GM21529 (cell line): ENCODE results near the gene GALNS.
"Not testable (repeated sequence)": the region's sequence is repeated elsewhere in the genome, so short reads cannot be mapped to it uniquely, and the experiment has no call there.

ENCODE experiments used
- ATAC-seq: cut with Tn5 transposase; IDR thresholded peaks from one replicate; pipeline ENCODE4 v1.9.1; 2021; ENCODE audit not compliant: unreplicated experiment

GALNS gene

DNA sequence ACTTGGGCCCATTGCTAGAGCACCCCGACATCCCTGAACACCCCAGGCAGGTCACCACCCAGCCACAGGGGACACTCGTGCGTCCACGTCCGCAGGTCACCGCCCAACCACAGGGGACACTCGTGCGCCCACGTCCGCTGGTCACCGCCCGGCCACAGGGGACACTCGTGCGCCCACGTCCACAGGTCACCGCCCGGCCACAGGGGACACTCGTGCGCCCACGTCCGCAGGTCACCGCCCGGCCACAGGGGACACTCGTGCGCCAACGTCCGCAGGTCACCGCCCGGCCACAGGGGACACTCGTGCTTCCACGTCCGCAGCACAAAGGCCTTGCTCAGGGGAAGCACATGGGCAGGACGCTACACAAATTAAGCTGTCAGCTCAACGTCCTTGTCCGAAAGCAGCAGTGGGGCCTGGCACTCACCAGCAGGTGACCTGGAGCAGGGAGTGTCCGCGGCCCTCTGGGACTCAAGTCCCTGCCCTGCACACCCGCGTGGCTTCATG is 17.7 kb downstream of the GALNS start:
- ATAC-seq = no peak

DNA sequence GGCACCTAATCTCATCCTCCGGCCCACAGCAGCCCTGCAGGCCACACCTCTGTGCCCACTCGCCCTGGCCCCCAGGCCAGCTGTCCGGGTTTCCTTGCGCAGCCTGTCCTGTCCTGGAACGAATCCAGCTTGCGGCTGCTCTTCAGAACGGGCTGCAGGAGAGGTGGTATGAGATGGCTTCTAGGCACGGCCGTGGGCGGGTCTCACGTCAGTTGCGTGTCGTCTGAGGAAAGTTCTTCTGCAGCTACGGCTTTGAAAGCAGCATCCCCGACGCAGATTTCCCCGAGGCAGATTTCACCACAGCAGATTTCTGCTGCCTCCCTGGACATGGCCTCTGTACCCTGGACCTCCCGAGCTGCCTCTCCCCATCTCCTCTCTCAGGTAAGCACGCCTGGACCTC is 18.2 kb downstream of the GALNS start:
- no peak for ATAC-seq

DNA sequence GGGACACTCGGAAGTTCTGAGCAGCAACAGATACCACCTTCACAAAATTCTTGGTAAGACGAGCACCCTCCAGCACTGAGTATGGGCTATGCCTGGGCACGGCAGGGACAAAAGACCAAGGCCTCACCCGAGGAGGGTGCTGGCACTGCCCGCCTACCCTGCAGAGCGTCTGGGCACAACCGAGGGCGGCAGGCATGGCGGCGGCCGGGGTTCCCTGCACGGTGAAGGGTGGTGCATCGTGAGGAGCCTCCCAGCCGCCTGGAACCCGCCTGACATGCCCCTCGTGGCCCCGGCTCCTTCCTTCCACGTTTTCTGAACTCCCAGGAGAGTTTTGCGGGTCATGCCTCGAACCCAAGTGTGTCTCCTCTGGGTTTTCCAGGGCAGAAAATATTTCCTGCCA is 18.9 kb downstream of the GALNS start:
- ATAC-seq = no peak

DNA sequence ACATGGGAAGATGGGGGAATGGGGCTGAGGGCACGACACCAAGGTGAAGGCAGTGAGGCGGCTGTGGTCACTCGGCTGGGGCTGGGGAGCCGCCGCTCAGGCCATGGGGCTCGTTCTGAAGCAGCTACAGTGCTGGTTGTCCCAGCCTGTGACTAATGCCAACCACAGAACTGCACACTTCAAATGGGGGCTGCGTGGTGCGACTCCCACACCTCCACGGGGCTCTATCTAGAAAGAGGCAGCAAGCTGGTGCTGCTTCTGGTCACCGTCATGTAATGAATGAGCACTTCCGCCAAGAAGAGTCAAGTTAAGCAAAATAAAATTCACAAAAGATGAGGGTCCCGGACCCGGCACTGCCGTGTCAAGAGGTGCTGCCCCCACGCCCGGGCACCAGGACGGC is 20.0 kb downstream of the GALNS start:
- no peak for ATAC-seq

DNA sequence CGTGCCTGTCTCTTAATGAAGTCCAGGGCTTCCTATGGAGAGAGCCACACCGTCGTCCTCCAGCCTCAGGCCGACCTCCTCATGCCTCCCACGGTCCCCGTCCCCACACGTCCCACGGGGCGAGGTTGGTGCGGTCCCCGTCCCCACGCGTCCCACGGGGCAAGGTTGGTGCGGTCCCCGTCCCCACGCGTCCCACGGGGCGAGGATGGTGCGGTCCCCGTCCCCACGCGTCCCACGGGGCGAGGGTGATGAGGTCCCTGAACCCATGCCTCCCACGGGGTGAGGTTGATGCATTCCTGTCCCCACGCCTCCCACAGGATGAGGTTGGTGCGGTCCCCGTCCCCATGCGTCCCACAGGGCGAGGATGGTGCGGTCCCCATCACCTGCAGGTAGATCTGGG is 20.9 kb downstream of the GALNS start:
- ATAC-seq = no peak

DNA sequence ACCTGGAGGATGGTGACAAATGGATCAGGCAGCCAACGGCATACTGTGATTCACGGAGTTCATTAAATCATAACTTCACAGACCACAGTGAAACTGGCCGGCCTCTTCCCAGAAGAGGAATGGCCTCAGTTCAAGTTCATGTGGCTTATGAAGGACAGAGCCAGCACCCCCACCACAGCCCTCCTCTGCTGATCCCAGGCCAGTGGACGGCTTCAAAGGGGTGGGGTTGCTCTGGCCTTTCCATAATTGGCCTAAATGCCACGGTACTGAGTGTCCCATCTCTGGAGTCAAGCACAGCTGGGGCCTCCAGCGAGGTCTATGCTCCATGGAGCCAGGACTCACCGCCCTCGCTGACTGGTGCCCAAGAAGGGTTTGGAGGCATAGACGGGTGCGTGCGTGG is 21.4 kb downstream of the GALNS start:
- no peak for ATAC-seq

DNA sequence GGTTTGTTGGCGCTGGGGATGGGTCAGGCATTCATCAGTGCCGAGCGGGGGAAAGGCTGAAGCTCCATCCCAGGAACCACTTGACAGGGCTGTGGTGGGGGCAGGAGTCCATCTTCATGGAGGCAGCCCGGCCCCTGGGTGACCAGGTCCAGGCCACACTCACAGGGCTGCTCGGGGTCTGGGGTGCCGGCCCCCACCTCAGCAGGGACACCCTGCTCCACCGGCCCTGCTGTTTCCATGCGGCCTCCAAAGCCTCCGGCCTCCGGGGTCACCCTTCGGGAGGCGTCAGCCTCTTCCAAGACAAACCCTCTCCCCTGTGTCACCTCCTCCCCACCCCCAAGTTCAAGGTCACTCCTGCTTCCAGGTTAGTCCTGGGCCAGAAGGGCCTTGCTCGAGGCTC is 22.1 kb downstream of the GALNS start:
- no peak for ATAC-seq

DNA sequence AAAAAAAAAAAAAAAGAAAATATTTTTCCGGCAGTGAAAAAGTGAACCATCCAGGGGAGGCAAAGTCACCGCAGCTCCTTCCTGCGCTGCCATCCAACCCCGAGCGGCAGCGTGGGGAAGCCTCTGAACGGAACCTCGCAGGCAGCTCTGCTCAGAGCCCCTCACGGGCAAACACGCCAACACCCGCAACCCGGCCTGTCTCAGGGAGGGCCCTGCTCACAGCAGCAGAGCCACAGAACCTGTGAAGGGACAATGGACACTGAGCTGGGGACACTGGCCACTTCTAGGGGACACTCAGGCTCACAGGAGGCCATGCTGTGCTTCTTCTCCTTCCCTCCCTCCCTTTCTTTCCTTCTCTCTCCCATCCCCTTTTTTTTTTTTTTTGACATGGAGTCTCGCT is 23.7 kb downstream of the GALNS start:
- no peak for ATAC-seq

DNA sequence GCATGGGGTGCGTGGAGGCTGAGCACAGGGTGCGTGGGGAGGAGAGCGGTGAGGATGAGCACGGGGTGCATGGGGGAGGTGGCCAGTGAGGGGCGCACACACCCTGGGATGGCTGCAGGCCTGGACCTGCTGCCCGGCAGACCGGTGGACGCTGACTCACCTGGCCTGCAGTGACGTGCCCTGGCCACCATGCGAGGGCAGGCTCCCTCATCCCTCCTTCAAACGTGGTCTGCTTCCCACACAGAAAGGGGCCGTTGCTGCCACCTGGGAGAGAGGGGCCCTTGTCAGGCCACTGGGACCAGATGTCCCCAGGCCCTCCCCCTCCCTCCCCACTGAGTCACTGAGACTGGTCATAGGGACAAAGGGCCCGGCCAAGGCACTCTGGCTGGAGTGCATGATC is 24.9 kb downstream of the GALNS start:
- no peak for ATAC-seq

DNA sequence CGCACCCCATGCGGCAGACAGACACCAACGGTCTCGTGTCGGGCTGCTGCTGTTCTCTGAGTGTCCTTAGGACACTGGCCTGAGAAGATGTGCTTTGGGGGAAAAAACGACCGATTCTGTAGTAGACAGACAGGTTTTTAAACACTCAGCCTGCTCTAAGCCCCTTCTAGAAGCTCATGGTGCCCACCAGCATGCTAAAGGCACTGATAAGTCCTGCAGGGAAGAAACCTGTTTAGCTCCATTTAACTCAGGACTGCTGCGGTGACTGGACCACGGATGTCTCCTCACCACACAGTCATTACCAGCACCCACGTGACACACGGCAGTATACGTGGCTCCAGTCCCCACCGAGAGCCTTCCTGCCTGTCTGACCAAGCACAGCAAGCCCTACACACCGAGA is 26.0 kb downstream of the GALNS start:
- ATAC-seq = no peak

DNA sequence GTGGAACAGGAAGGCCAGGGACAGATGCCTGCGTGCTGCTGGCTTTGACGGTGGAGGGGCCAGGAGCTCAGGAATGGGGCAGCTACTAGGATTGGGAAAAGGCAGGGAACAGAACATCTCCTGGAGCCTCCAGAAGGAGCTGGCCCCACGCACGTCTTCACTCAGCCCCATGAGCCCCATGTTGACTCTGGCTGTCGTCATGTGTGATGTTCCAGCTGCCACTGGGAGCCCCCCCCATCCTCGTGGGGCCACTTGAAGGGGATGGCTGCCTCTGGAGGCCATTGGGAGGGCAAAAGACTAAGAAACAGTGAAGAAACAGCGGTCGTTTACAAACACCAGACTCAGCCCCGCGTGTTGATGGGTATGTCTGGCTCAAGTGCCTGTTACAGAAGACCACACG is 26.5 kb downstream of the GALNS start:
- ATAC-seq = no peak

DNA sequence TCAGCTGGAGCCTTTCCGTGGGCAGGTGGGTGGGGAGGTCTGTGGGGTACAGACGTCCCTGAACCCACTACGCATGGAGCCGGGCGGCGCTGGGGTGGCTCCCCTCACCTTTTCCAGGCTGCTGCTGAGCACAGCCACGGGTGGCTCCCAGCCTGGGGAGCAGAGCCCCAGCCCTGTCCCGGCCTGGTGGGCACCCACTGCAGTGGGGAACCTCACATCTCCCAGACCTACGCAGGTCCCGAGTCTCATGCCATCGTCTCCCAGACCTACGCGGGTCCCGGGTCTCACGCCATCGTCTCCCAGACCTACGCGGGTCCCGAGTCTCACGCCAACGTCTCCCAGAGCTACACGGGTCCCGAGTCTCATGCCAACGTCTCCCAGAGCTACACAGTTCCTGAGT is 28.0 kb downstream of the GALNS start:
- no peak for ATAC-seq

DNA sequence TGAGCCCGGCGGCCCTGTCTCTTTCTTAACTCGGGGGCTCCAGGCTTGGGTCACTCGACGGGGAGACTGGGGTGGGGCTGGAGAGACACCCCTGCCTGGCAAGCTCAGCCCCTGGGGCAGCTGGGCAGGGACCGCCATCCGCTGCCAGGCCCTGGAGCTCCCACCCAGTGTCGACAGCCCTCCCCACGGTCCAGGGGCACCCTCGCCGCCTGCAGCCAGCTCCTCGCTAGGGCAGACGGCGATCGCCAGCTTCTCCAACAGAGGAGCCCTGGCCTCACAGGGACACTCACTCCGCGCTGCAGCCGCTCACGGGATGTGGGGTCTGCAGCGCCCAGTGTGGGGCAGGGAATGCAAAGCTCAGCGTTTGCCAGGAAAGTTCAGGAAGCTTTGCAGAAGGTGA is 29.0 kb downstream of the GALNS start:
- ATAC-seq = no peak

DNA sequence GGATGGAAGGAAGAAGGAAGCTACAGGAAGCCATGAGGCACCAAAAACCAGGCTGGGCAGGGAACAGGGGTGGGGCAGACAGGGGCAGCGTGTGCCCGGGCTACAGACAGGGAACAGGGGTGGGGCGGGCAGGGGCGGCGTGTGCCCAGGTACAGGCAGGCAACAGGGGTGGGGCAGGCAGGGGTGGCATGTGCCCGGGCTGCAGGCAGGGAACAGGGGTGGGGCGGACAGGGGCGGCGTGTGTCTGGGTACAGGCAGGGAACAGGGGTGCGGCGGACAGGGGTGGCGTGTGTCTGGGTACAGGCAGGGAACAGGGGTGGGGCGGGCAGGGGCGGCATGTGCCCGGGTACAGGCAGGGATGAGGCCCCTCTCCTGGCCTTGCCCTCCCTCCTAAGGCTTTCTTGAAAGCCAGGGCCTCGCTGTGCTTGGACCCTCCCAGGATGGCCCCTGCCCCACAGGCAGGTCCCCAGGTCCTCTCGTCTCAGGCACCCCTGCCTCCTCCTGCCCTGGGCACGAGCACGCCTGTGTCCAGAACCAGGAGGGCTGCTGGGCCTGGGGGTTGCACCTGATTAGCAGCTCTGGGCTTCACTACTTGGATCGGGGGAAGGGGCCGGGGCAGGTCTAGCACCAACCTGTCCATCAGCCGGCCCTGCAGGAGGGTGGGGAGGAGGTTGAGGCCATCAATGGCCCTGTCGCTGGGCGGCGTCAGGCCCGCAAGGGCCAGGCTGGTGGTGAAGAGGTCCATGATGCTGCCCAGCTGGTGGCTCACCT is 30.5 kb downstream of the GALNS start:
- ATAC-seq = no peak

DNA sequence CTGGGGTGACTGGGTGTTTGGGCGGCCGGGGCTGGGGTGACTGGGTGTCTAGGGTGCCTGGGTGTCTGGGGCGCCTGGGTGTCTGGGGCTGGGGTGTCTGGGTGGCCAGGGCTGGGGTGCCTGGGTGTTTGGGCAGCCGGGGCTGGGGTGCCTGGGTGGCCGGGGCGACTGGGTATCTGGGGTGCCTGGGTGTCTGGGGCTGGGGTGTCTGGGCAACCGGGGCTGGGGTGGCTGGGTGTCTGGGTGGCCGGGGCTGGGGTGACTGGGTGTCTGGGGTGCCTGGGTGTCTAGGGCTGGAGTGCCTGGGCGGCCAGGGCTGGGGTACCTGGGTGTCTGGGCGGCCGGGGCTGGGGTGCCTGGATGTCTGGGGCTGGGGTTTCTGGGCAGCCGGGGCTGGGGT is 31.6 kb downstream of the GALNS start:
- ATAC-seq = no peak

DNA sequence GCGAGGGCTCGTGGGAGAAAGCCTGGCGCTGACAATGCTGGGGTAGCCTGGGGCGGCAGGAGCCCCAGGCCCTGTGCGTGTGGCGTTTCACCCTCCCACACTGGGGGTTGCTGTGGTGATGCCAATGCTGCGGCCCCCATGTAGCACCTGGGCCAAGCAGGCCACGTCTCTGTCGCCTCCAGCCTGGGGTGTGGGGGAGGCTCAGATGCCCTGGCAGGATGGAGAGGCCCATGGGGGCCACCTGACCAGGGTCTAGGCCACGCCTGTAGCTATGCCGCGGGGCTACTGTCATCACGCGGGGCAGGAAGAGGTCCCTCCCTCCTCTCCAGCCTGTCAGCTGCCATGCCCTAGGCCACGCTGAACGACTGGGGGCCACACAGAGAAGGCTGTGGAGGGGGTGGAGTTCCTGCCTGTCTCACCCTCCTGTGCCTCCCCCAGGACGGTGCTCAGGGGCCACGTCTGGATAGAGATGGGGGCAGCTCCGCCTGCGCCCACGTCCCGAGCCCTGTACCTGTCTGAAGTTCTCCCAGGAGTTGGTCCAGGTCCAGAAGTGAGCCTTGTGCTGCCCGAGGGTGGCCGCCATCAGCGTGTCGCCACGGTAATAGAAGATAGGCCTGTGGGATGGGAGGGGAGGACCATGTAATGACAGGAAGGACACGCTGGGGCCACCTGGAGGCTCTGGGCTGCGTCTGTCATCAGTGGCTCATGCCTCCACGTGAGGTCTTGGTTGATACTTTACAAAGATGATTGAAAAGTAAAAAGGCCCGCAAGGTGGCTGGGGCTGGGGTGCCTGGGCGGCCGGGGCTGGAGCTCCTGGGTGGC is 32.3 kb downstream of the GALNS start:
- no peak for ATAC-seq

DNA sequence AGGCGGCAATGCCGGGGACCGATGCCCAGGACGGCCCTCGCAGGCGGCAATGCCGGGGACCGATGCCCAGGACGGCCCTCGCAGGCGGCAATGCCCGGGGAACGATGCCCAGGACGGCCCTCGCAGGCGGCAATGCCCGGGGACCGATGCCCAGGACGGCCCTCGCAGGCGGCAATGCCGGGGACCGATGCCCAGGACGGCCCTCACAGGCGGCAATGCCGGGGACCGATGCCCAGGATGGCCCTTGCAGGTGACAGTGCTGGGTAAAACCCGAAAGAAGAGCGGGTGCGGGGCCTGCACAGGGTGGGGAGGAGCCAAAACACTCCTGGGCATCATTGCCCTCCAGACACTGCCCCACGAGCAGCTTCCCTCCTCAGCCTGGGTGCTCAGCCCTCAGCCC is 33.1 kb downstream of the GALNS start:
- not testable (repeated sequence) for ATAC-seq

DNA sequence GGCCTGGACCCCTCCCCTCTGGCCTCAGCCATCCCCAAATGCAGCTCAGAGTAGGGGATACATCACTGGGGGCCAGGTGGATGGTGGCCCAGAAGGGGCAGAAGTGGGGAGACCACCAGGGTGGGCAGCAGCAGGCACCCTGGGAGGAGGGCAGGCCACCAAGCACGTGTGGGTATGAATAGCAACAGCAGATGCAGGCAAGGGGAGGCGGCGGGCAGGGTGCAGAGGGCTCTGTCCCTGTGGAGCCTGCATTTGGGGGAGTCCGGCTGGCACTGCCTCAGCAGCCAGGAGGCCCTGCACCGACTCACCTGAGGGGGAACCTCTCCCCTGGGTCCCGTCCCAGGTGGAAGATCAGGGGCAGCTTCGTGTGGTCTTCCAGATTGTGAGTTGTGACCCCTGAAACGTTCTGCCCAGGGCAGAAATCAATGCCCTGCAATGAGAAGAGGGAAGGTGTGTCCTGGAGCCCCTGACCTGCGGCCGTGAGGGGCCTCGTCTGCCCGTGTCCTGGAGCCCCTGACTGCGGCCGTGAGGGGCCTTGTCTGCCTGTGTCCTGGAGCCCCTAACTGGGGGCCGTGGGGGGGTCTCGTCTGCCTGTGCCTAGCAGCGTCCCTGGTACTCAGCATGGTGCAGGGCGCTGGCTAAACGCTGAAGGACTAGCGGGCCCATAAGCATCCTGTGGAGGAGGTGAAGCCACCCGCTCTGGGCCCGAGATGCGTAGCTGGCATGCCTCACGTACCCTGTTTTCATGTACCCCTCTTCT is 34.3 kb downstream of the GALNS start:
- no peak for ATAC-seq

DNA sequence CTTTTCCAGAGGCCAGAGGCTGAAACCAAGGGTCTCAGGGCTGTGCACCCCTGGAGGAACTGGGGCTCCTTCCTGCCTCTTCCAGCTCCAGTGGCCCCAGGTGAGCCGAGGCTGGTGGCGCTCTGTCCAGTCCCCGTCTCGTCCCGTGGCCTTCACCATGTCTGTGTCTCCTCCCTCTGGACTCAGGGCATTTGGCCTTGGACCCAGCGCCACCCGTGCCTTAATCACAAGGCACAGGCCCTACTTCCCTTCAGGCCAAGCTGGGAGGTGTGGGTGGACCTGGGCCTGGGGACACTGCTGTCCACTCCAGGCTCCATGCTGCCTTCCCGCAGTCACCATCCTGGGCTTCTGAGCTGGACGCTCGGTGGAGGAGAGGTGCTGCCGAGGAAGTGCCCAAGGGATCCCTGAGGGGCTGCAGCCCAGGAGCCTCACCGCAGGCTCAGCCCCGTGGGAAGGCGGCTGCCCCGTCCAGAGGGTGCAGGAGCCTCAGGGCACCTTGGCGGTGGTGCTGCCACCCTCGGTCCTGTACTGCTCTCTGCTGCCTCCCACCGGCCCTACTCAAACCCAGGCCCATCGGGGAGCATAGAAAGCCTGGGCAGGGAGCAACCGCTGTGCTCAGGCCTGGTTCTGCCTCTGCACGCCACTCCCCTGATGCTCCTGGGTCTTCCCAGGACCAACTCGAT is 35.4 kb downstream of the GALNS start:
- ATAC-seq = no peak

DNA sequence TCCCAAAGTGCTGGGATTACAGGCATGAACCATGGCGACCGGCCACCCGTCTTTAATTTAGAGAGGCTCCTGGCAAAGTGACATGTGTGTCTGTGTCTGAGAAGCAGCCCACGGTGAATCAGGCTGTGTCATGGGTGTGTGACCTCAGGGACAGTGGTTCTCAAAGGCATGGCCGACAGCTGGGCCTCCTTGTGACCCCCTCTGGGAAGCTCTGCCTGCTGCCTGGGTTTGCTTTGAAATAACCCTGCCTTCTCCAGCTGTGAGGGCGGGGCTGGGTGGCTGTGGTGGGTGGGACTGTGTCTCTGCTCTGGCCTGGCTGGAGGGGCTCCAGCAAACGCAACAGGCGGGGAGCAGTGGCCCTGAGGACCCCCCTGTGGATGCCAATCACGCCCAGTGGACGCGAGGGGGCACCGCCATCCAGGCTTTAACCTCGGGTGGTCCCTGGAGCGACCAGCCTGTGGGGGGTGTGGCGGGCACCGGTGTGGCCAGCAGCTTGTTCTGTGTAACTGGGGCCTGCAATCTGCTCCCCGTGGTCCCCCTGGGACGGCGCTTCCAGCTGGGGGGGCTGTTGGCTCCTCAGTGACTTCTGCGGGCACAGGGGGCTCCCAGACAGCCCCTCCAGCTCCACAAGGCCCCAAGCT is 36.2 kb downstream of the GALNS start:
- no peak for ATAC-seq

DNA sequence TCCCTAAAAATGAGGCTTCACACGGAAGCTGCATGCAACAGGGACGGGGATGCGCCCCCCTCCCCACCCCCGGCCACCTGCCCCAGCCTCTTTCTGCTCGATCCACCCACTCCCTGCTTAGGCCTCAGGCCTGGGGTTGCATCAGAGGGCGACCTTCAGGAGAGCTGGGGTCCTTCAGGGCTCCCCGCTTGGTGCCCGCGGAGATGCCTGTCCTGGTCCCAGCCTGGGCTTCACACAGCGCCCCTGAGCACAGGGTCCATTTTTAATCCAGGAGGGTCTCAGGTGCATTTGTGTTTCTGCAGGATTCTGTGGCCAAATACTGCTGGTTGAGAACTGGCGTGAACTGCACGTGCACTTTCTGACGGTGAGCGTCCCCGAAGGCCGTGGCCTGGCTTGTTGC is 37.6 kb downstream of the GALNS start:
- no peak for ATAC-seq
